Cerebellar nuclear complex (tissue), 1 donor: ENCODE data around the gene RAE1.
"Not testable (repeated sequence)": the region's sequence is repeated elsewhere in the genome, so short reads cannot be mapped to it uniquely, and the experiment has no call there.

Experiments
- DNase-seq, 2 experiments: peaks; one replicate each; lab custom pipeline; 2025; lab: John Stamatoyannopoulos, UW

Gene RAE1

GRCh38 chr20:57326667-57327455 is 24.2 kb upstream of the RAE1 start:
- no peak for DNase-seq

- no peak for DNase-seq
These were observed 23.2 kb upstream of the RAE1 start for GRCh38 chr20:57327820-57328219.

- DNase-seq, result no peak
These were observed 21.3 kb upstream of the RAE1 start, which contains the start of gene SPO11 for GRCh38 chr20:57329608-57330221. TSS of gene SPO11 (plus strand) at chr20:57329803. CDS start at chr20:57329868, 65 bp downstream.

GRCh38 chr20:57330998-57331397 is 20.1 kb upstream of the RAE1 start:
- DNase-seq, result no peak

GRCh38 chr20:57332105-57333089 is 18.7 kb upstream of the RAE1 start:
- DNase-seq, result no peak

GRCh38 chr20:57335392-57335791 is 15.7 kb upstream of the RAE1 start:
- no peak for DNase-seq

- no peak for DNase-seq
These were observed 9.4 kb upstream of the RAE1 start for GRCh38 chr20:57341663-57342062.

- DNase-seq, result no peak
These were observed 8.2 kb upstream of the RAE1 start for GRCh38 chr20:57342829-57343228.

GRCh38 chr20:57346477-57346876 is 4.6 kb upstream of the RAE1 start:
- no peak for DNase-seq

- no peak for DNase-seq
These were observed 3.7 kb upstream of the RAE1 start for GRCh38 chr20:57347393-57347792.

- DNase-seq, result not testable (repeated sequence)
These were observed 2.7 kb upstream of the RAE1 start for GRCh38 chr20:57348200-57348921.

GRCh38 chr20:57348922-57349574 is 2.0 kb upstream of the RAE1 start:
- DNase-seq, result not testable (repeated sequence)

GRCh38 chr20:57350081-57350710 is 859 bp upstream of the RAE1 start:
- DNase-seq, result no peak

- DNase-seq, result not testable (repeated sequence)
These were observed 371 bp upstream of the RAE1 start for GRCh38 chr20:57350726-57351041.

- DNase-seq, result no peak
These were observed 1.2 kb downstream of the RAE1 start for GRCh38 chr20:57352305-57352704.

- no peak for DNase-seq
These were observed 2.3 kb downstream of the RAE1 start for GRCh38 chr20:57353351-57353750.

GRCh38 chr20:57361517-57361916 is 10.5 kb downstream of the RAE1 start:
- no peak for DNase-seq

- no peak for DNase-seq
These were observed 13.4 kb downstream of the RAE1 start for GRCh38 chr20:57364451-57364850.

GRCh38 chr20:57369596-57369995 is 18.5 kb downstream of the RAE1 start:
- no peak for DNase-seq

GRCh38 chr20:57370316-57370715 is 19.3 kb downstream of the RAE1 start:
- DNase-seq, result no peak

- no peak for DNase-seq
These were observed 20.3 kb downstream of the RAE1 start for GRCh38 chr20:57371363-57371762.
